ENCODE data around the gene BCAS3.

Gene BCAS3

GRCh38 chr17:61306003-61306402 lies 628.4 kb downstream of the BCAS3 start:
- TF ChIP-seq CTCF (IDR thresholded peaks at IDR 0.05; ENCODE audit: extremely low read depth, missing control alignments) = no peak
- DNase-seq (ENCODE audit: low spot score) = no peak

GRCh38 chr17:61307905-61308886 lies 630.5 kb downstream of the BCAS3 start:
- no peak for DNase-seq (ENCODE audit: low spot score)
- no peak for TF ChIP-seq CTCF (IDR thresholded peaks at IDR 0.05; ENCODE audit: extremely low read depth, missing control alignments)

- TF ChIP-seq CTCF (IDR thresholded peaks at IDR 0.05; ENCODE audit: extremely low read depth, missing control alignments) = no peak
- no peak for DNase-seq (ENCODE audit: low spot score)
Observed at GRCh38 chr17:61309362-61310256, 632.0 kb downstream of the BCAS3 start.

- no peak for TF ChIP-seq CTCF (IDR thresholded peaks at IDR 0.05; ENCODE audit: extremely low read depth, missing control alignments)
- no peak for DNase-seq (ENCODE audit: low spot score)
Observed at GRCh38 chr17:61310590-61310989, 632.9 kb downstream of the BCAS3 start.

- no peak for TF ChIP-seq CTCF (IDR thresholded peaks at IDR 0.05; ENCODE audit: extremely low read depth, missing control alignments)
- no peak for DNase-seq (ENCODE audit: low spot score)
Observed at GRCh38 chr17:61312406-61313295, 635.0 kb downstream of the BCAS3 start.

- no peak for DNase-seq (ENCODE audit: low spot score)
- no peak for TF ChIP-seq CTCF (IDR thresholded peaks at IDR 0.05; ENCODE audit: extremely low read depth, missing control alignments)
Observed at GRCh38 chr17:61313461-61314326, 636.0 kb downstream of the BCAS3 start.

Measured in GM20000 (cell line).